Measurements from ENCODE around the gene EXPH5.

DNA sequence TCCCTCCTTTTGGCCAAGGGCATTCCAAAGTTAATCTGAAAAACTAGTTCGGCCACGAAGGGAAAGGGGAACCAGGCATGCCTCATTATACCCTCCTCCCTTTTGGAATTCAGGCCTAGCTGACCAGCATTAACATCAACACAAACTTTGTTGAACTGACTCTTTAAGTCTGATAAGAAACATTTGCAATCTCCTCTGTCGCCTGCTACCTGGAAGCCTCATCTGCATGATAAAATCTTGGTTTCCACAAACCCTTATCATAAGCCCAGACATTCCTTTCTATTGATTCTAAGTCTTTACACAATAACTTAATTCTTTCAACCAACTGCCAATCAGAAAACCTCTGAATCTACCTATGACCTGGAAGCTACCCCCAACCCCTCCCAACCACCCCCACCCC is 106.7 kb downstream of the EXPH5 start:
- TF ChIP-seq, protein P1, sequence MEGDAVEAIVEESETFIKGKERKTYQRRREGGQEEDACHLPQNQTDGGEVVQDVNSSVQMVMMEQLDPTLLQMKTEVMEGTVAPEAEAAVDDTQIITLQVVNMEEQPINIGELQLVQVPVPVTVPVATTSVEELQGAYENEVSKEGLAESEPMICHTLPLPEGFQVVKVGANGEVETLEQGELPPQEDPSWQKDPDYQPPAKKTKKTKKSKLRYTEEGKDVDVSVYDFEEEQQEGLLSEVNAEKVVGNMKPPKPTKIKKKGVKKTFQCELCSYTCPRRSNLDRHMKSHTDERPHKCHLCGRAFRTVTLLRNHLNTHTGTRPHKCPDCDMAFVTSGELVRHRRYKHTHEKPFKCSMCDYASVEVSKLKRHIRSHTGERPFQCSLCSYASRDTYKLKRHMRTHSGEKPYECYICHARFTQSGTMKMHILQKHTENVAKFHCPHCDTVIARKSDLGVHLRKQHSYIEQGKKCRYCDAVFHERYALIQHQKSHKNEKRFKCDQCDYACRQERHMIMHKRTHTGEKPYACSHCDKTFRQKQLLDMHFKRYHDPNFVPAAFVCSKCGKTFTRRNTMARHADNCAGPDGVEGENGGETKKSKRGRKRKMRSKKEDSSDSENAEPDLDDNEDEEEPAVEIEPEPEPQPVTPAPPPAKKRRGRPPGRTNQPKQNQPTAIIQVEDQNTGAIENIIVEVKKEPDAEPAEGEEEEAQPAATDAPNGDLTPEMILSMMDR (conservative IDR thresholded peaks at IDR 0.05; ENCODE audit: low read length) = no peak
- no peak for TF ChIP-seq EZH2phosphoT487 (IDR thresholded peaks at IDR 0.05; ENCODE audit: borderline replicate concordance)
